Measurements from ENCODE around the gene LPGAT1. TPM values are rescaled to one million over a fixed set of nuclear protein-coding genes. Genes with fewer than 3 reads are reported as not detected.

The LPGAT1 gene
- total RNA-seq, 1 donor from 2014 or later, result 5.7 TPM

DNA sequence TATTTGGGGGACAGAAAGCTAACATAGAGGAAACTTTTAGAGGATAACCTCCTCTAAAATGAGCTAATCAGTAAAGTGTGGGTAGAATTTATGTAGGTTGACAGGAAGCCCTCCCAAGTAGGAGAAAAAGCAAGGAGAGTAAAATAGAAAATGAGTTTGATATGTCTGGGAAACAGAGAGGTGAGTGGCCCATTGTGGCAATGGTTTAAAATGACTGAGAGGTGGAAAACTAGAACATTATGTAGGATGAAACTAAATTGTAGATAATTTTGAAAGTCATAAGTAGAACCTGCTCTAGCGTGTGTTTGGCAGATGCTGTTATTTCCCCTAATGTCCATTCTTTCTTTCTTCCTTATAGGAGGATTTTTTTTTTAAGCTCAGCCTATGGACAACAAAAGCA lies 8.5 kb upstream of the LPGAT1 start:
- Mint-ChIP-seq H3K4me3 (no peak overlapping the region), H3K36me3 (no peaks in the 10 kb centered on the region), H3K9me3 (no peaks in the 10 kb centered on the region), H3K4me1 (no peaks in the 10 kb centered on the region), H3K27me3 (ENCODE audit: insufficient read depth, low read depth) (peaks cover 6% of the 10 kb centered on the region), H3K27ac (no peak overlapping the region)
- Histone ChIP-seq H3K4me3 (no peak overlapping the region), H3K4me2 (no peak overlapping the region), H3K9me3 (ENCODE audit: low read depth) (no peaks in the 10 kb centered on the region), H3F3A (ENCODE audit: low read depth) (no peaks in the 10 kb centered on the region), H4K20me1 (ENCODE audit: low read depth) (no peaks in the 10 kb centered on the region), H2AFZ (replicated peaks) (no peak overlapping the region), H3K27ac (no peak overlapping the region), H3K79me2 (ENCODE audit: low read depth) (no peaks in the 10 kb centered on the region), H3K4me1 (no peaks in the 10 kb centered on the region), H3K36me3 (no peaks in the 10 kb centered on the region), H3K27me3 (no peaks in the 10 kb centered on the region), H3K9ac (no peak overlapping the region)
- TF ChIP-seq, protein P1, sequence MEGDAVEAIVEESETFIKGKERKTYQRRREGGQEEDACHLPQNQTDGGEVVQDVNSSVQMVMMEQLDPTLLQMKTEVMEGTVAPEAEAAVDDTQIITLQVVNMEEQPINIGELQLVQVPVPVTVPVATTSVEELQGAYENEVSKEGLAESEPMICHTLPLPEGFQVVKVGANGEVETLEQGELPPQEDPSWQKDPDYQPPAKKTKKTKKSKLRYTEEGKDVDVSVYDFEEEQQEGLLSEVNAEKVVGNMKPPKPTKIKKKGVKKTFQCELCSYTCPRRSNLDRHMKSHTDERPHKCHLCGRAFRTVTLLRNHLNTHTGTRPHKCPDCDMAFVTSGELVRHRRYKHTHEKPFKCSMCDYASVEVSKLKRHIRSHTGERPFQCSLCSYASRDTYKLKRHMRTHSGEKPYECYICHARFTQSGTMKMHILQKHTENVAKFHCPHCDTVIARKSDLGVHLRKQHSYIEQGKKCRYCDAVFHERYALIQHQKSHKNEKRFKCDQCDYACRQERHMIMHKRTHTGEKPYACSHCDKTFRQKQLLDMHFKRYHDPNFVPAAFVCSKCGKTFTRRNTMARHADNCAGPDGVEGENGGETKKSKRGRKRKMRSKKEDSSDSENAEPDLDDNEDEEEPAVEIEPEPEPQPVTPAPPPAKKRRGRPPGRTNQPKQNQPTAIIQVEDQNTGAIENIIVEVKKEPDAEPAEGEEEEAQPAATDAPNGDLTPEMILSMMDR (IDR thresholded peaks at IDR 0.05), result no peak
- TF ChIP-seq EZH2phosphoT487 (IDR thresholded peaks at IDR 0.05) (no peak), EZH2 (IDR thresholded peaks at IDR 0.05) (no peak)
- no peak for DNase-seq (ENCODE audit: low spot score)

DNA sequence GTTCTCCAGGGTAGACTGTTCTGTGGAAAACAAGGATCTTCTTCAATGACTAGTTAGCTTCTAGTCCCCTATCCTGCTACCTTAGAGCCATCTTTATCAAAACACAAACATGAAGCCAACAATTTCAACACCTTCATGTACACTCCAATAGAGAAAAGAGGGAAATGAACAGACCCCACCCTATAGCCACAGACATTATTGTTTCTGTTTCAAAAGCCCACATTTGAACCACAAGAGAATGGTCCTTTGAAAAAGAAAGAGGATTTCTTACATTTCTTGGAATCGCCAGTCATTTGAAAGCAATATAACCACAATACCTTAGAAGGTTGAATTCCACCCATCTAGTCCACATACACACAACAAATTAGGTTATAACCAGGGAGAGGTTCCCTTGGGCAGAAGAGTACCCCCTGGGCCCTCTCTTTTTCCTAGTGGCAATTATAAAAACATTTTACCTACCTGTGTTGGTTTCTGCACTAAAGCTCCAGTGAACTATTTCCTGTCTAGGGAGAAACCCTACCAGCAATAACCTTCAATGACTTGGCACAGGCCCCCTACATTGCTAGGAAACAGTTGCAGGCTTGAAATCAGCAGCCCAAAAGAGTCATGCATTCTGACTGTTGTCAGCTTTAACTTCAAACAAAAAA lies 2.7 kb upstream of the LPGAT1 start:
- Histone ChIP-seq H3K9me3 (ENCODE audit: low read depth) (no peaks in the 10 kb centered on the region), H3K27me3 (peaks cover 40% of the 10 kb centered on the region), H3K9ac (no peak overlapping the region), H3K79me2 (ENCODE audit: low read depth) (no peaks in the 10 kb centered on the region), H3K4me2 (no peak overlapping the region), H3K36me3 (no peaks in the 10 kb centered on the region), H2AFZ (replicated peaks) (no peak overlapping the region), H3K4me3 (no peak overlapping the region), H4K20me1 (ENCODE audit: low read depth) (peaks cover 14% of the 10 kb centered on the region), H3F3A (ENCODE audit: low read depth) (peaks cover 3% of the 10 kb centered on the region), H3K4me1 (peaks cover 7% of the 10 kb centered on the region), H3K27ac (no peak overlapping the region)
- H3K4me3 Mint-ChIP-seq, result no peak overlapping the region
- H3K4me1 Mint-ChIP-seq, result peaks cover 11% of the 10 kb centered on the region
- H3K27me3 Mint-ChIP-seq (ENCODE audit: insufficient read depth, low read depth), result peaks cover 9% of the 10 kb centered on the region
- TF ChIP-seq EZH2 (IDR thresholded peaks at IDR 0.05), result no peak
- H3K9me3 Mint-ChIP-seq, result no peaks in the 10 kb centered on the region
- H3K27ac Mint-ChIP-seq, result no peak overlapping the region
- no peaks in the 10 kb centered on the region for H3K36me3 Mint-ChIP-seq
- DNase-seq (ENCODE audit: low spot score), result no peak

DNA sequence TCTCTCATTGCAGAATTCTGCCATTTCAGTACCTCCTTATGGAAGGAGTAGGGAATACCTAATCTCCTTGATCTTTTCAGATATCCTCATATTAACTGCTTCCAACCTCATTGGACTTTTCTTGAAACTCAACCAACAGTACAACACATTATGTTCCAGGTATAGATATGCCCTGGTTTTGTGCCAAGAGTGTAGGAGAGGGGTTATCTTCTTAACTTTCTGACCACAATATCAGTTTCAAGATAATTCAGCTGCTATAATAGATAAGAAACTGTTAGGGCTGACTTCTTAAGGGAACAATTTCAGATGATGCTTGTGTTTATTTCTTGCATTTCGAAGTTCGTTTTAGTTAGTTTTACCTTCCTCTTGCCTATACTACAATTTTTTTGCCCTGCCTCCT lies 2.1 kb upstream of the LPGAT1 start:
- peaks cover 14% of the 10 kb centered on the region for H4K20me1 ChIP-seq (ENCODE audit: low read depth)
- H3K4me2 ChIP-seq, result no peak overlapping the region
- H2AFZ ChIP-seq (replicated peaks), result no peak overlapping the region
- no peaks in the 10 kb centered on the region for H3K36me3 ChIP-seq
- Mint-ChIP-seq H3K4me3 (no peak overlapping the region), H3K27ac (no peak overlapping the region), H3K27me3 (ENCODE audit: insufficient read depth, low read depth) (peaks cover 9% of the 10 kb centered on the region), H3K4me1 (peaks cover 11% of the 10 kb centered on the region), H3K36me3 (no peaks in the 10 kb centered on the region), H3K9me3 (no peaks in the 10 kb centered on the region)
- H3K4me3 ChIP-seq, result no peak overlapping the region
- H3F3A ChIP-seq (ENCODE audit: low read depth), result peaks cover 3% of the 10 kb centered on the region
- no peaks in the 10 kb centered on the region for H3K79me2 ChIP-seq (ENCODE audit: low read depth)
- H3K4me1 ChIP-seq, result peaks cover 7% of the 10 kb centered on the region
- H3K27ac ChIP-seq, result no peak overlapping the region
- H3K27me3 ChIP-seq, result peaks cover 46% of the 10 kb centered on the region
- no peak for DNase-seq (ENCODE audit: low spot score)
- no peaks in the 10 kb centered on the region for H3K9me3 ChIP-seq (ENCODE audit: low read depth)
- TF ChIP-seq, protein P1 (IDR thresholded peaks at IDR 0.05), result no peak
- TF ChIP-seq EZH2phosphoT487 (IDR thresholded peaks at IDR 0.05) (no peak), EZH2 (IDR thresholded peaks at IDR 0.05) (no peak)
- H3K9ac ChIP-seq, result no peak overlapping the region

GRCh38 chr1:211831558-211832323 lies 1.2 kb upstream of the LPGAT1 start:
- H3K27me3 Mint-ChIP-seq (ENCODE audit: insufficient read depth, low read depth), result peaks cover 9% of the 10 kb centered on the region
- no peak overlapping the region for H3K27ac Mint-ChIP-seq
- no peaks in the 10 kb centered on the region for H3K9me3 Mint-ChIP-seq
- no peak overlapping the region for H2AFZ ChIP-seq (replicated peaks)
- H3K27ac ChIP-seq, result no peak overlapping the region
- no peak overlapping the region for H3K4me2 ChIP-seq
- H3K36me3 Mint-ChIP-seq, result no peaks in the 10 kb centered on the region
- H3K4me3 Mint-ChIP-seq, result peak overlapping the region; percentile 85
- no peak for DNase-seq (ENCODE audit: low spot score)
- H3K79me2 ChIP-seq (ENCODE audit: low read depth), result no peaks in the 10 kb centered on the region
- H3K4me3 ChIP-seq, result no peak overlapping the region
- no peaks in the 10 kb centered on the region for H3K36me3 ChIP-seq
- H3K9ac ChIP-seq, result no peak overlapping the region
- peaks cover 49% of the 10 kb centered on the region for H3K27me3 ChIP-seq
- no peaks in the 10 kb centered on the region for H3K9me3 ChIP-seq (ENCODE audit: low read depth)
- H4K20me1 ChIP-seq (ENCODE audit: low read depth), result peaks cover 14% of the 10 kb centered on the region
- peaks cover 3% of the 10 kb centered on the region for H3F3A ChIP-seq (ENCODE audit: low read depth)
- peaks cover 11% of the 10 kb centered on the region for H3K4me1 Mint-ChIP-seq
- peaks cover 7% of the 10 kb centered on the region for H3K4me1 ChIP-seq
- TF ChIP-seq EZH2 (IDR thresholded peaks at IDR 0.05) (no peak), EZH2phosphoT487 (IDR thresholded peaks at IDR 0.05) (no peak)
- TF ChIP-seq, protein P1 (IDR thresholded peaks at IDR 0.05), result no peak
